Left lobe of liver (tissue), 2 donors: ENCODE results near the gene FOXRED2. TPM values are rescaled to one million over a fixed set of nuclear protein-coding genes. Genes with fewer than 3 reads are reported as not detected.
"Not testable (repeated sequence)": the region's sequence is repeated elsewhere in the genome, so short reads cannot be mapped to it uniquely, and the experiment has no call there.

Experiments used
- ATAC-seq: fragments of 200-7000 bp; cut with Tn5 transposase; one replicate; pipeline ENCODE4 v1.9.1; 2020; ENCODE audit warnings: mild to moderate bottlenecking, moderate library complexity
- DNase-seq: peaks from one replicate; pipeline ENCODE4 v3.0.0-alpha.2; 2020; ENCODE audit warnings: low spot score
- total RNA-seq: library from RNA; stranded (reverse); gene quantifications from one replicate; pipeline ENCODE4 v1.2.1, GENCODE V29; 2021
- donor health status: DM: no; HTN: no; CAD: no; lungs with moderate emphysema.
- donor health status: DM: no; HTN: yes; CAD: no.

The FOXRED2 gene
- total RNA-seq, 1 donor from 2014 or later = 9.0 TPM

GRCh38 chr22:36520423-36520822 is 13.6 kb upstream of the FOXRED2 start:
- no peak for ATAC-seq
- DNase-seq = no peak

GRCh38 chr22:36519906-36520305 is 13.1 kb upstream of the FOXRED2 start:
- not testable (repeated sequence) for DNase-seq, ATAC-seq

- DNase-seq (no peak), ATAC-seq (no peak)
These were observed 7.9 kb upstream of the FOXRED2 start for GRCh38 chr22:36514766-36515165.

- no peak for DNase-seq
- ATAC-seq = no peak
These were observed 6.2 kb upstream of the FOXRED2 start for GRCh38 chr22:36512991-36513390.

- DNase-seq = no peak
- ATAC-seq = no peak
These were observed 5.5 kb upstream of the FOXRED2 start for GRCh38 chr22:36512333-36512732.

- DNase-seq = no peak
- ATAC-seq = peak; percentile 33
These were observed 4.4 kb upstream of the FOXRED2 start for GRCh38 chr22:36510966-36511881.

GRCh38 chr22:36510384-36510783 is 3.5 kb upstream of the FOXRED2 start:
- DNase-seq = no peak
- no peak for ATAC-seq

GRCh38 chr22:36507518-36508010 is 724 bp upstream of the FOXRED2 start:
- ATAC-seq (no peak), DNase-seq (no peak)

GRCh38 chr22:36505998-36506635 is 723 bp downstream of the FOXRED2 start:
- ATAC-seq (no peak), DNase-seq (peak; percentile 54)

- DNase-seq (no peak), ATAC-seq (no peak)
These were observed 8.8 kb downstream of the FOXRED2 start for GRCh38 chr22:36497910-36498665.

- peak; percentile 52 for ATAC-seq
These were observed 13.1 kb downstream of the FOXRED2 start for GRCh38 chr22:36493690-36494110.

GRCh38 chr22:36492109-36492508 is 14.7 kb downstream of the FOXRED2 start:
- no peak for ATAC-seq
- DNase-seq = no peak

More at GRCh38 chr22:36493690-36494110, 13.1 kb downstream of the FOXRED2 start:
- DNase-seq = no peak

GRCh38 chr22:36491155-36491554 is 15.7 kb downstream of the FOXRED2 start:
- DNase-seq (no peak), ATAC-seq (no peak)

- ATAC-seq = peak; percentile 29
- no peak for DNase-seq
These were observed 20.0 kb downstream of the FOXRED2 start for GRCh38 chr22:36486619-36487384.

- peak; percentile 90 for ATAC-seq
- DNase-seq = peak; percentile 97
These were observed 25.3 kb downstream of the FOXRED2 start, which contains the start of gene TXN2 for GRCh38 chr22:36481393-36482168. Gene TXN2, minus strand, starts transcription at chr22:36481640. Its CDS starts 803 bp downstream, at chr22:36480837.

GRCh38 chr22:36480941-36481392 is 25.9 kb downstream of the FOXRED2 start:
- DNase-seq (no peak), ATAC-seq (no peak)

- DNase-seq (no peak), ATAC-seq (no peak)
These were observed 27.9 kb downstream of the FOXRED2 start for GRCh38 chr22:36478966-36479365.

- DNase-seq (no peak), ATAC-seq (no peak)
These were observed 31.5 kb downstream of the FOXRED2 start for GRCh38 chr22:36475341-36475740.

GRCh38 chr22:36472689-36473088 is 34.2 kb downstream of the FOXRED2 start:
- DNase-seq = no peak
- ATAC-seq = no peak
